Osteocyte (in vitro differentiated cells): Measurements from ENCODE around the gene ALDH3A1. TPM values are rescaled to one million over a fixed set of nuclear protein-coding genes. Genes with fewer than 3 reads are reported as not detected.
A peak's percentile ranks its signal among the peaks of the same experiment; 100 is the strongest.

ENCODE experiments used
- DNase-seq: peaks from one replicate; pipeline ENCODE4 v3.0.0; 2021; ENCODE audit warnings: mixed read lengths; ENCODE audit not compliant: unreplicated experiment; ENCODE audit errors: extremely low spot score
- H3K27ac Mint-ChIP-seq: one replicate; pipeline ENCODE4 v1.8.0; 2021; ENCODE audit warnings: mild to moderate bottlenecking, mixed read lengths; ENCODE audit not compliant: unreplicated experiment
- H3K27me3 Mint-ChIP-seq: one replicate; pipeline ENCODE4 v1.8.0; 2021; ENCODE audit warnings: mixed read lengths; ENCODE audit not compliant: unreplicated experiment
- H3K36me3 Mint-ChIP-seq: one replicate; pipeline ENCODE4 v1.8.0; 2021; ENCODE audit warnings: mixed read lengths; ENCODE audit not compliant: unreplicated experiment
- H3K4me1 Mint-ChIP-seq: one replicate; pipeline ENCODE4 v1.8.0; 2021; ENCODE audit warnings: mixed read lengths; ENCODE audit not compliant: unreplicated experiment
- H3K4me3 Mint-ChIP-seq: one replicate; pipeline ENCODE4 v1.8.0; 2021; ENCODE audit warnings: mild to moderate bottlenecking, moderate library complexity, mixed read lengths; ENCODE audit not compliant: unreplicated experiment
- H3K9me3 Mint-ChIP-seq: one replicate; pipeline ENCODE4 v1.8.0; 2021; ENCODE audit warnings: mixed read lengths; ENCODE audit not compliant: unreplicated experiment
- CTCF ChIP-seq: fragments of 200-600 bp; sonication (generic); IDR thresholded peaks from 2 replicates; pipeline ENCODE4 v1.5.0; 2021; ENCODE audit warnings: antibody characterized with exemption, mild to moderate bottlenecking, moderate library complexity
- total RNA-seq: library from RNA; stranded (reverse); gene quantifications from 2 replicates; pipeline ENCODE4 v1.2.1, GENCODE V29; 2021

ALDH3A1 gene
- total RNA-seq, 1 donor from 2014 or later = 1.6 TPM

- H3K27me3 Mint-ChIP-seq = peaks cover 1% of the 10 kb centered on the region
- H3K9me3 Mint-ChIP-seq = no peaks in the 10 kb centered on the region
- TF ChIP-seq CTCF = no peak
- no peak for DNase-seq
- H3K36me3 Mint-ChIP-seq = no peaks in the 10 kb centered on the region
- peak overlapping the region; percentile 93 for H3K27ac Mint-ChIP-seq
- H3K4me3 Mint-ChIP-seq = no peak overlapping the region
- peaks cover 53% of the 10 kb centered on the region for H3K4me1 Mint-ChIP-seq
Observed at GRCh38 chr17:19727501-19728078, 20.5 kb downstream of the ALDH3A1 start.

GRCh38 chr17:19726631-19727376 lies 21.3 kb downstream of the ALDH3A1 start:
- Mint-ChIP-seq H3K4me3 (no peak overlapping the region), H3K4me1 (peaks cover 53% of the 10 kb centered on the region), H3K27me3 (no peaks in the 10 kb centered on the region), H3K36me3 (no peaks in the 10 kb centered on the region), H3K9me3 (no peaks in the 10 kb centered on the region), H3K27ac (peak overlapping the region; percentile 93)
- no peak for TF ChIP-seq CTCF
- no peak for DNase-seq

GRCh38 chr17:19725486-19725885 lies 22.6 kb downstream of the ALDH3A1 start:
- Mint-ChIP-seq H3K27me3 (no peaks in the 10 kb centered on the region), H3K9me3 (no peaks in the 10 kb centered on the region), H3K4me3 (no peak overlapping the region), H3K36me3 (no peaks in the 10 kb centered on the region), H3K27ac (no peak overlapping the region), H3K4me1 (peaks cover 52% of the 10 kb centered on the region)
- no peak for TF ChIP-seq CTCF
- no peak for DNase-seq

GRCh38 chr17:19724501-19725420 lies 23.3 kb downstream of the ALDH3A1 start:
- Mint-ChIP-seq H3K9me3 (no peaks in the 10 kb centered on the region), H3K4me3 (no peak overlapping the region), H3K27me3 (no peaks in the 10 kb centered on the region)

More at GRCh38 chr17:19724501-19725420, 23.3 kb downstream of the ALDH3A1 start:
- Mint-ChIP-seq H3K36me3 (no peaks in the 10 kb centered on the region), H3K4me1 (peaks cover 59% of the 10 kb centered on the region), H3K27ac (no peak overlapping the region)
- TF ChIP-seq CTCF = no peak
- peak; percentile 82 for DNase-seq
